ENCODE results near the gene GDPD4. TPM values are rescaled to one million over a fixed set of nuclear protein-coding genes. Genes with fewer than 3 reads are reported as not detected.

The GDPD4 gene
- total and polyA plus RNA-seq, 2 of the 4 experiments (the other 2 are of a cell fraction) = not detected

- H3K56ac ChIP-seq (ENCODE audit: extremely low read depth, insufficient read depth, low read length) = no peak overlapping the region
- H3K14ac ChIP-seq (replicated peaks; ENCODE audit: low read depth, low read length) = no peak overlapping the region
- in situ Hi-C loops (cut with MboI; ENCODE audit: low sequenced_read_pairs) (no loop called here), intact Hi-C loops (cut with micrococcal nuclease) (no loop called here), dilution Hi-C loops (cut with HindIII; ENCODE audit: low sequenced_read_pairs, unreplicated experiment) (no loop called here)
- WGBS, 2 experiments (ENCODE audit: extremely low coverage in 2 of 2, insufficient read length in 1 of 2) = 75% methylated on average over 7 of the region's 11 CpGs; no CpG with 5 or more reads in 1 of the 2 experiments
- no peak for ATAC-seq (ENCODE audit: low read depth)
- no peak overlapping the region for H3K23ac ChIP-seq (ENCODE audit: low read depth, low read length)
- no peaks in the 10 kb centered on the region for H4K20me1 ChIP-seq (ENCODE audit: insufficient read depth, low read length)
- no peaks in the 10 kb centered on the region for H3K4me1 ChIP-seq (ENCODE audit: control insufficient read depth, insufficient read depth, low read length)
- no peak overlapping the region for H2BK120ac ChIP-seq (ENCODE audit: low read depth, low read length)
- no TSS peak for BruUV-seq (replicated peaks)
- CTCF ChIA-PET = no interaction called here
- no peak overlapping the region for H4K8ac ChIP-seq (ENCODE audit: low read depth in 2 of 2, low read length in 2 of 2)
- no peaks in the 10 kb centered on the region for H3K36me3 ChIP-seq (ENCODE audit: control insufficient read depth, insufficient read depth, low read length)
- H3K27ac ChIP-seq (ENCODE audit: insufficient read depth, low read length) = no peak overlapping the region
- peaks cover 13% of the 10 kb centered on the region for H3K27me3 ChIP-seq (ENCODE audit: control insufficient read depth, insufficient read depth, low read length)
- no peak overlapping the region for H4K91ac ChIP-seq (ENCODE audit: insufficient read depth, low read depth, low read length)
- no peak overlapping the region for H2BK15ac ChIP-seq (ENCODE audit: low read depth, low read length)
- H3K9me1 ChIP-seq (ENCODE audit: insufficient read depth, low read length) = no peaks in the 10 kb centered on the region
- H2BK5ac ChIP-seq (ENCODE audit: low read depth, low read length, poor library complexity, severe bottlenecking) = no peak overlapping the region
- H2AFZ ChIP-seq (replicated peaks; ENCODE audit: low read length, poor library complexity) = no peak overlapping the region
- POLR2A ChIA-PET (ENCODE audit: unreplicated experiment) = no interaction called here
- H2AK5ac ChIP-seq (ENCODE audit: low read depth, low read length) = no peak overlapping the region
- DNase-seq = no peak
- H3K9ac ChIP-seq (ENCODE audit: low read depth, low read length) = no peak overlapping the region
- H3K9me3 ChIP-seq (ENCODE audit: control insufficient read depth, insufficient read depth, low read length) = no peaks in the 10 kb centered on the region
- TF ChIP-seq CTCF (conservative IDR thresholded peaks at IDR 0.05; ENCODE audit: low read depth, low read length) = no peak
- TF ChIP-seq ELK1 (IDR thresholded peaks at IDR 0.05; ENCODE audit: borderline replicate concordance, low read depth, low read length) = no peak
- TF ChIP-seq MXI1 (IDR thresholded peaks at IDR 0.05; ENCODE audit: borderline replicate concordance, low read depth, low read length) = no peak
- TF ChIP-seq CEBPB (IDR thresholded peaks at IDR 0.05; ENCODE audit: low read depth, low read length) = no peak
- no peak for TF ChIP-seq USF2 (IDR thresholded peaks at IDR 0.05; ENCODE audit: low read depth, low read length)
- TF ChIP-seq MAZ (IDR thresholded peaks at IDR 0.05; ENCODE audit: borderline replicate concordance, low read depth, low read length) = no peak
- no peak for TF ChIP-seq BHLHE40 (IDR thresholded peaks at IDR 0.05; ENCODE audit: low read depth, low read length)
- H3K4ac ChIP-seq (ENCODE audit: low read depth, low read length) = no peak overlapping the region
- H3K18ac ChIP-seq (ENCODE audit: low read depth, low read length) = no peak overlapping the region
- H2BK20ac ChIP-seq (ENCODE audit: low read depth, low read length) = no peak overlapping the region
- H3K4me3 ChIP-seq (ENCODE audit: insufficient read depth, low read depth, low read length) = no peak overlapping the region
- H3K79me1 ChIP-seq (ENCODE audit: low read depth in 1 of 2, low read length in 2 of 2) = no peaks in the 10 kb centered on the region
- no peak overlapping the region for H4K5ac ChIP-seq (ENCODE audit: low read depth, low read length)
- H3K4me2 ChIP-seq (ENCODE audit: low read depth, low read length) = no peak overlapping the region
- H2AK9ac ChIP-seq (replicated peaks; ENCODE audit: low read depth, low read length, poor library complexity) = no peak overlapping the region
Observed at GRCh38 chr11:77208535-77208934, 93.0 kb downstream of the GDPD4 start.
